IMR-90 (cell line): ENCODE measurements around the gene SLCO3A1. TPM values are rescaled to one million over a fixed set of nuclear protein-coding genes. Genes with fewer than 3 reads are reported as not detected.

Experiments
- ATAC-seq: fragments of 200-7000 bp; cut with Tn5 transposase; 2 replicates; pipeline ENCODE4 v1.9.1; 2020; ENCODE audit warnings: low read depth, mild to moderate bottlenecking, moderate library complexity
- BruUV-seq: library from RNA; stranded (reverse); fragments of 400-500 nt; replicated peaks from 2 replicates; lab custom pipeline; 2021; lab: Mats Ljungman, UMichigan
- CTCF ChIA-PET: fragments of 300-600 bp; formaldehyde crosslinking; extraction: SDS; loops from one replicate; lab custom pipeline; 2021; ENCODE audit warnings: antibody characterized with exemption; lab: Yijun Ruan, JAX
- POLR2A ChIA-PET: fragments of 300-600 bp; sonication (Branson Sonifier 250); formaldehyde crosslinking; loops from one replicate; lab custom pipeline; 2022; ENCODE audit warnings: antibody characterized with exemption; ENCODE audit not compliant: unreplicated experiment; lab: Charles Lee
- DNase-seq: peaks from one replicate; pipeline ENCODE4 v3.0.0; 2013
- H2AFZ ChIP-seq: replicated peaks from 2 replicates; pipeline ENCODE3; 2013; ENCODE audit warnings: low read length, mild to moderate bottlenecking; ENCODE audit not compliant: poor library complexity
- H2AK5ac ChIP-seq: 2 replicates; pipeline ENCODE4 v1.6.1; 2013; ENCODE audit warnings: low read depth, low read length, inconsistent platforms
- H2AK9ac ChIP-seq: replicated peaks from 2 replicates; pipeline ENCODE3; 2013; ENCODE audit warnings: mild to moderate bottlenecking, low read depth, low read length, moderate library complexity; ENCODE audit not compliant: poor library complexity
- H2BK120ac ChIP-seq: 2 replicates; pipeline ENCODE4 v1.6.1; 2013; ENCODE audit warnings: low read depth, low read length, inconsistent platforms
- H2BK15ac ChIP-seq: 3 replicates; pipeline ENCODE4 v1.6.1; 2013; ENCODE audit warnings: low read depth, low read length, inconsistent platforms
- H2BK20ac ChIP-seq: 2 replicates; pipeline ENCODE4 v1.6.1; 2013; ENCODE audit warnings: low read depth, mild to moderate bottlenecking, inconsistent platforms, low read length, moderate library complexity
- H2BK5ac ChIP-seq: 2 replicates; pipeline ENCODE4 v1.6.1; 2013; ENCODE audit warnings: mild to moderate bottlenecking, low read depth, low read length, inconsistent platforms; ENCODE audit not compliant: poor library complexity, severe bottlenecking
- H3K14ac ChIP-seq: replicated peaks from 2 replicates; pipeline ENCODE4 v1.6.1; 2013; ENCODE audit warnings: low read depth, low read length, inconsistent platforms
- H3K18ac ChIP-seq: 2 replicates; pipeline ENCODE4 v1.6.1; 2013; ENCODE audit warnings: low read depth, low read length, control low read depth
- H3K23ac ChIP-seq: 2 replicates; pipeline ENCODE4 v1.6.1; 2013; ENCODE audit warnings: low read depth, low read length, inconsistent platforms
- H3K27ac ChIP-seq: 2 replicates; pipeline ENCODE4 v1.5.1; 2013; ENCODE audit warnings: mild to moderate bottlenecking, control low read depth, low read length; ENCODE audit not compliant: insufficient read depth
- H3K27me3 ChIP-seq: 2 replicates; pipeline ENCODE4 v1.6.1; 2013; ENCODE audit warnings: low read length; ENCODE audit not compliant: control insufficient read depth, insufficient read depth
- H3K36me3 ChIP-seq: 2 replicates; pipeline ENCODE4 v1.6.1; 2013; ENCODE audit warnings: low read length, mixed read lengths; ENCODE audit not compliant: control insufficient read depth, insufficient read depth
- H3K4ac ChIP-seq: 2 replicates; pipeline ENCODE4 v1.6.1; 2013; ENCODE audit warnings: low read depth, low read length, inconsistent platforms
- H3K4me1 ChIP-seq: 2 replicates; pipeline ENCODE4 v1.6.1; 2013; ENCODE audit warnings: low read length, mixed read lengths; ENCODE audit not compliant: control insufficient read depth, insufficient read depth
- H3K4me2 ChIP-seq: 2 replicates; pipeline ENCODE4 v1.6.1; 2013; ENCODE audit warnings: low read depth, mild to moderate bottlenecking, control low read depth, low read length, moderate library complexity
- H3K4me3 ChIP-seq: 2 replicates; pipeline ENCODE4 v1.5.1; 2013; ENCODE audit warnings: low read depth, mild to moderate bottlenecking, control low read depth, low read length, moderate library complexity; ENCODE audit not compliant: insufficient read depth
- H3K56ac ChIP-seq: 2 replicates; pipeline ENCODE4 v1.6.1; 2013; ENCODE audit warnings: low read length, inconsistent platforms; ENCODE audit not compliant: insufficient read depth; ENCODE audit errors: extremely low read depth
- H3K79me1 ChIP-seq, 2 experiments: 2 replicates each; pipeline ENCODE4 v1.6.1; 2013; ENCODE audit warnings: low read length in 2 of 2, inconsistent platforms in 1 of 2, low read depth in 1 of 2
- H3K9ac ChIP-seq: 2 replicates; pipeline ENCODE4 v1.6.1; 2013; ENCODE audit warnings: low read depth, low read length, control low read depth
- H3K9me1 ChIP-seq: 2 replicates; pipeline ENCODE4 v1.6.1; 2013; ENCODE audit warnings: low read length, inconsistent platforms; ENCODE audit not compliant: insufficient read depth
- H3K9me3 ChIP-seq: 2 replicates; pipeline ENCODE4 v1.6.1; 2013; ENCODE audit warnings: low read length; ENCODE audit not compliant: control insufficient read depth, insufficient read depth
- H4K20me1 ChIP-seq: 2 replicates; pipeline ENCODE4 v1.6.1; 2013; ENCODE audit warnings: low read length, inconsistent platforms; ENCODE audit not compliant: insufficient read depth
- H4K5ac ChIP-seq: 2 replicates; pipeline ENCODE4 v1.6.1; 2013; ENCODE audit warnings: mild to moderate bottlenecking, low read depth, low read length, control low read depth
- H4K8ac ChIP-seq, 2 experiments: 2 replicates each; pipeline ENCODE4 v1.6.1; 2013; ENCODE audit warnings: low read depth in 2 of 2, low read length in 2 of 2, control low read depth in 1 of 2, inconsistent platforms in 1 of 2
- H4K91ac ChIP-seq: 2 replicates; pipeline ENCODE4 v1.6.1; 2013; ENCODE audit warnings: low read depth, low read length, inconsistent platforms; ENCODE audit not compliant: insufficient read depth
- BHLHE40 ChIP-seq: fragments of 150-350 bp; IDR thresholded peaks from 2 replicates; pipeline ENCODE4 v1.6.1; 2016; ENCODE audit warnings: mild to moderate bottlenecking, low read depth, low read length
- CEBPB ChIP-seq: IDR thresholded peaks from 2 replicates; pipeline ENCODE4 v1.6.1; 2012; ENCODE audit warnings: low read depth, low read length, improper control_type of control experiment
- CHD1 ChIP-seq: IDR thresholded peaks from 2 replicates; pipeline ENCODE4 v1.6.1; 2012; ENCODE audit warnings: low read depth, low read length, improper control_type of control experiment
- ELK1 ChIP-seq: fragments of 150-350 bp; IDR thresholded peaks from 2 replicates; pipeline ENCODE4 v1.6.1; 2016; ENCODE audit warnings: low read depth, mild to moderate bottlenecking, low read length, moderate library complexity, borderline replicate concordance
- FOS ChIP-seq: fragments of 150-350 bp; IDR thresholded peaks from 2 replicates; pipeline ENCODE4 v1.6.1; 2016; ENCODE audit warnings: low read depth, low read length
- MAFK ChIP-seq: IDR thresholded peaks from 2 replicates; pipeline ENCODE4 v1.6.1; 2012; ENCODE audit warnings: low read depth, low read length, improper control_type of control experiment
- MAZ ChIP-seq: IDR thresholded peaks from 2 replicates; pipeline ENCODE4 v1.6.1; 2012; ENCODE audit warnings: low read depth, mild to moderate bottlenecking, low read length, improper control_type of control experiment, moderate library complexity, borderline replicate concordance
- MXI1 ChIP-seq: IDR thresholded peaks from 2 replicates; pipeline ENCODE4 v1.6.1; 2012; ENCODE audit warnings: low read depth, mild to moderate bottlenecking, low read length, moderate library complexity, borderline replicate concordance
- NFE2L2 ChIP-seq: fragments of 150-350 bp; IDR thresholded peaks from 2 replicates; pipeline ENCODE4 v1.6.1; 2016; ENCODE audit warnings: low read depth, mild to moderate bottlenecking, low read length
- POLR2A ChIP-seq: IDR thresholded peaks from 2 replicates; pipeline ENCODE4 v1.6.1; 2012; ENCODE audit warnings: mild to moderate bottlenecking, low read depth, low read length
- RAD21 ChIP-seq: IDR thresholded peaks from 2 replicates; pipeline ENCODE4 v1.6.1; 2012; ENCODE audit warnings: low read length, improper control_type of control experiment
- RCOR1 ChIP-seq: IDR thresholded peaks from 2 replicates; pipeline ENCODE4 v1.6.1; 2012; ENCODE audit warnings: mild to moderate bottlenecking, low read length, improper control_type of control experiment; ENCODE audit not compliant: insufficient replicate concordance
- RFX5 ChIP-seq: IDR thresholded peaks from 2 replicates; pipeline ENCODE4 v1.8.0; 2012; ENCODE audit warnings: low read depth, mild to moderate bottlenecking, low read length, moderate library complexity
- SMC3 ChIP-seq: fragments of 150-350 bp; IDR thresholded peaks from 2 replicates; pipeline ENCODE4 v1.6.1; 2016; ENCODE audit warnings: low read depth, mild to moderate bottlenecking, antibody characterized with exemption, low read length, moderate library complexity
- WGBS, 2 experiments: methylation state at CpG; one replicate each; pipeline versions ENCODE4 v1.1.5 to v1.1.7; 2013; ENCODE audit warnings: missing lambda C conversion rate in 2 of 2; ENCODE audit not compliant: insufficient read length in 1 of 2; ENCODE audit errors: extremely low coverage in 2 of 2; 5-methylcytosine and 5-hydroxymethylcytosine counted together
- dilution Hi-C: fragments of 300-500 bp; cut with HindIII; formaldehyde crosslinking; loops from one replicate; pipeline ENCODE4 v1.14.3; 2018; ENCODE audit warnings: low sequenced_read_pairs; ENCODE audit not compliant: unreplicated experiment
- in situ Hi-C: fragments of 300-500 bp; cut with MboI; formaldehyde crosslinking; loops from 3 replicates; pipeline ENCODE4 v1.14.3; 2019; ENCODE audit warnings: low sequenced_read_pairs, inconsistent platforms, mixed read lengths
- intact Hi-C: fragments of 100-400 bp; cut with micrococcal nuclease; formaldehyde crosslinking; loops from 2 replicates; pipeline ENCODE4 v1.10.0; 2022
- polyA plus RNA-seq, 3 experiments: library from polyadenylated mRNA; depleted of rRNA; stranded (reverse); fragments of >200 nt; gene quantifications; 2 replicates each; pipeline ENCODE4 v1.2.3, GENCODE V29; 2012; ENCODE audit warnings: low replicate concordance in 1 of 3
- total RNA-seq: library from RNA; depleted of rRNA; stranded (reverse); fragments of >200 nt; gene quantifications from 2 replicates; pipeline ENCODE4 v1.2.3, GENCODE V29; 2012
- TF ChIP-seq, protein P1 (sequence below): conservative IDR thresholded peaks from 2 replicates; pipeline ENCODE4 v1.5.1; 2012; ENCODE audit warnings: mild to moderate bottlenecking, low read depth, low read length, improper control_type of control experiment
- TF ChIP-seq, protein P2 (sequence below): fragments of 150-350 bp; IDR thresholded peaks from 2 replicates; pipeline ENCODE4 v1.6.1; 2017; ENCODE audit warnings: mild to moderate bottlenecking, antibody characterized with exemption, low read length, low read depth

SLCO3A1 gene
- total and polyA plus RNA-seq, 2 of the 4 experiments (the other 2 are of a cell fraction): 4.7 to 8.1 TPM

GRCh38 chr15:92168066-92168683 is 314.7 kb downstream of the SLCO3A1 start:
- Histone ChIP-seq H3K9me1 (no peaks in the 10 kb centered on the region), H2BK5ac (no peak overlapping the region), H2AK5ac (no peak overlapping the region), H3K79me1 (no peaks in the 10 kb centered on the region), H3K4me3 (no peak overlapping the region), H3K4ac (no peak overlapping the region), H3K23ac (no peak overlapping the region), H4K8ac (no peak overlapping the region), H3K4me2 (no peak overlapping the region), H3K9ac (no peak overlapping the region), H2AK9ac (no peak overlapping the region), H4K91ac (no peak overlapping the region), H4K20me1 (no peaks in the 10 kb centered on the region), H3K18ac (no peak overlapping the region), H4K5ac (no peak overlapping the region), H3K14ac (no peak overlapping the region), H2AFZ (no peak overlapping the region), H2BK20ac (no peak overlapping the region), H2BK120ac (no peak overlapping the region), H2BK15ac (no peak overlapping the region), H3K27me3 (no peaks in the 10 kb centered on the region), H3K27ac (no peak overlapping the region), H3K36me3 (no peaks in the 10 kb centered on the region), H3K9me3 (no peaks in the 10 kb centered on the region), H3K56ac (no peak overlapping the region), H3K4me1 (peaks cover 2% of the 10 kb centered on the region; the same call in 1 of the 2 replicates)
- dilution Hi-C loops (no loop called here), intact Hi-C loops (no loop called here), in situ Hi-C loops (no loop called here)
- DNase-seq (no peak), ATAC-seq (no peak)
- 94% methylated on average over 3 of the region's 5 CpGs; no CpG with 5 or more reads in 1 of the 2 experiments for WGBS, 2 experiments
- CTCF ChIA-PET: no interaction called here
- POLR2A ChIA-PET: no interaction called here
- no peak for TF ChIP-seq RFX5
- no peak for TF ChIP-seq RAD21
- TF ChIP-seq NFE2L2: no peak
- TF ChIP-seq, protein P1, sequence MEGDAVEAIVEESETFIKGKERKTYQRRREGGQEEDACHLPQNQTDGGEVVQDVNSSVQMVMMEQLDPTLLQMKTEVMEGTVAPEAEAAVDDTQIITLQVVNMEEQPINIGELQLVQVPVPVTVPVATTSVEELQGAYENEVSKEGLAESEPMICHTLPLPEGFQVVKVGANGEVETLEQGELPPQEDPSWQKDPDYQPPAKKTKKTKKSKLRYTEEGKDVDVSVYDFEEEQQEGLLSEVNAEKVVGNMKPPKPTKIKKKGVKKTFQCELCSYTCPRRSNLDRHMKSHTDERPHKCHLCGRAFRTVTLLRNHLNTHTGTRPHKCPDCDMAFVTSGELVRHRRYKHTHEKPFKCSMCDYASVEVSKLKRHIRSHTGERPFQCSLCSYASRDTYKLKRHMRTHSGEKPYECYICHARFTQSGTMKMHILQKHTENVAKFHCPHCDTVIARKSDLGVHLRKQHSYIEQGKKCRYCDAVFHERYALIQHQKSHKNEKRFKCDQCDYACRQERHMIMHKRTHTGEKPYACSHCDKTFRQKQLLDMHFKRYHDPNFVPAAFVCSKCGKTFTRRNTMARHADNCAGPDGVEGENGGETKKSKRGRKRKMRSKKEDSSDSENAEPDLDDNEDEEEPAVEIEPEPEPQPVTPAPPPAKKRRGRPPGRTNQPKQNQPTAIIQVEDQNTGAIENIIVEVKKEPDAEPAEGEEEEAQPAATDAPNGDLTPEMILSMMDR: no peak
- no peak for TF ChIP-seq CHD1
- TF ChIP-seq MAFK: no peak
- no peak for TF ChIP-seq ELK1
- TF ChIP-seq RCOR1: no peak
- no peak for TF ChIP-seq MXI1
- TF ChIP-seq FOS: no peak
- TF ChIP-seq, protein P2, sequence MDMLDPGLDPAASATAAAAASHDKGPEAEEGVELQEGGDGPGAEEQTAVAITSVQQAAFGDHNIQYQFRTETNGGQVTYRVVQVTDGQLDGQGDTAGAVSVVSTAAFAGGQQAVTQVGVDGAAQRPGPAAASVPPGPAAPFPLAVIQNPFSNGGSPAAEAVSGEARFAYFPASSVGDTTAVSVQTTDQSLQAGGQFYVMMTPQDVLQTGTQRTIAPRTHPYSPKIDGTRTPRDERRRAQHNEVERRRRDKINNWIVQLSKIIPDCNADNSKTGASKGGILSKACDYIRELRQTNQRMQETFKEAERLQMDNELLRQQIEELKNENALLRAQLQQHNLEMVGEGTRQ: no peak
- TF ChIP-seq SMC3: no peak
- no peak for TF ChIP-seq POLR2A
- TF ChIP-seq BHLHE40: no peak
- no peak for TF ChIP-seq CEBPB
- TF ChIP-seq MAZ: no peak
- BruUV-seq: no TSS peak
